ENCODE measurements around the gene MGAT1. TPM values are rescaled to one million over a fixed set of nuclear protein-coding genes. Genes with fewer than 3 reads are reported as not detected.

MGAT1 gene
- total RNA-seq, 4 donors from 2014 or later = 100 to 138 (median 115) TPM

DNA sequence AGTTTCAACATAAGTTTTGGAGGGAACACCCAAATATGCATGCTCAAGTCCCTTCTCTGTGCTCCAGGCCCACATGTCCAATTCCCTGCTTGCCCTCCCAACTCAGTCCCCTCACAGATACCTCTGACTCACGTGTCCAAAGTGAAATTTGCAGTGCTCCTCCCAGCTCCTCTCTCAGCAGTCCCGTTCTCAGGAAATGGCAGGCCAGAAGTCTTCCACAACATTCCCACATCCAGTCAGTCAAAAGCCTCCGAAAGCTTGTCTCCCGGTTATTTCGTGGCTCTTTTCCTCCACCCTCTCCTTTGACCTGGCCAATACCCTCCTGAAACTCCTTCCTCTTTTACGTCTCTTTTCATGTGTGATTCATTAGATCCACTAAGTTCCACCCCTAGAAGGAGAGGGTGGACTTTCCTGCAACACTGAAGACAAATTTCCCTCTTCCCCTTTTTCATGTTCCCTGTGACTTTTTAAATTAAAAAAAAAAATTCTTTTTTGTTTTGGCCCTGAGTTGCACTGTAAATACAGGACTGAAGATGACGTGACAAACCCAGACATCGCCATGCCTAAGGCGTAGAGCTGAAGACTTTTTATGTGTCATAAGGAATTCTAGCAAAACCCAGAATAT is 12.8 kb upstream of the MGAT1 start:
- Histone ChIP-seq H3K27me3 (no peaks in the 10 kb centered on the region), H3K36me3 (no peaks in the 10 kb centered on the region), H3K27ac (peak overlapping the region; percentile 41 to 78 (median 76)), H3K9me3 (no peaks in the 10 kb centered on the region), H3K4me1 (peaks cover 21 to 38% of the 10 kb centered on the region in 2 donors), H3K4me3 (peak overlapping the region in 1 of 4 donors; percentile 37)
- intact Hi-C loops (cut with DNase I; ENCODE audit: low total_unique reads) (no loop called here), in situ Hi-C loops (cut with MboI; ENCODE audit: low sequenced_read_pairs in 4 of 4) (no loop called here)
- TF ChIP-seq CTCF (IDR thresholded peaks at IDR 0.05 in 4 of 5, conservative IDR thresholded peaks at IDR 0.05 in 1 of 5) (no peak), POLR2A (IDR thresholded peaks at IDR 0.05) (peak in 1 of 2 donors; percentile 46)
- ATAC-seq (no peak), DNase-seq (no peak)

- no peak for ATAC-seq
- no peak for DNase-seq
- no peak for TF ChIP-seq POLR2A (IDR thresholded peaks at IDR 0.05)
- no peak for TF ChIP-seq CTCF (IDR thresholded peaks at IDR 0.05 in 4 of 5, conservative IDR thresholded peaks at IDR 0.05 in 1 of 5)
- H3K36me3 ChIP-seq = no peaks in the 10 kb centered on the region
- peak overlapping the region; percentile 51 to 78 (median 76) for H3K27ac ChIP-seq
- intact Hi-C loops (cut with DNase I; ENCODE audit: low total_unique reads) (loop anchor here (5.0 kb wide), 1 partner anchor 521 kb away; the partner anchor contains the start of gene MAPK9), in situ Hi-C loops (cut with MboI; ENCODE audit: low sequenced_read_pairs in 4 of 4) (no loop called here)
- H3K4me3 ChIP-seq = peak overlapping the region in 2 of 4 donors; percentile 2 to 37
- no peaks in the 10 kb centered on the region for H3K9me3 ChIP-seq
- peaks cover 25 to 42% of the 10 kb centered on the region in 2 donors for H3K4me1 ChIP-seq
- H3K27me3 ChIP-seq = no peaks in the 10 kb centered on the region
Observed at GRCh38 chr5:180813420-180813819, 10.8 kb upstream of the MGAT1 start.

- DNase-seq (no peak), ATAC-seq (no peak)
- Histone ChIP-seq H3K4me1 (peaks cover 36 to 47% of the 10 kb centered on the region in 2 donors), H3K9me3 (no peaks in the 10 kb centered on the region), H3K4me3 (peak overlapping the region; percentile 74 to 94 (median 79)), H3K36me3 (no peaks in the 10 kb centered on the region), H3K27ac (peak overlapping the region; percentile 94 to 100 (median 100)), H3K27me3 (no peaks in the 10 kb centered on the region)
- intact Hi-C loops (cut with DNase I; ENCODE audit: low total_unique reads) = loop anchor here (2.0 to 5.0 kb wide), 2 partner anchors 19 to 519 kb away; partner anchors contain the start of gene MAPK9
- no peak for TF ChIP-seq POLR2A (IDR thresholded peaks at IDR 0.05)
- TF ChIP-seq CTCF (IDR thresholded peaks at IDR 0.05 in 4 of 5, conservative IDR thresholded peaks at IDR 0.05 in 1 of 5) = no peak
- in situ Hi-C loops (cut with MboI; ENCODE audit: low sequenced_read_pairs in 4 of 4) = no loop called here
Observed at GRCh38 chr5:180811623-180812124, 9.1 kb upstream of the MGAT1 start.

DNA sequence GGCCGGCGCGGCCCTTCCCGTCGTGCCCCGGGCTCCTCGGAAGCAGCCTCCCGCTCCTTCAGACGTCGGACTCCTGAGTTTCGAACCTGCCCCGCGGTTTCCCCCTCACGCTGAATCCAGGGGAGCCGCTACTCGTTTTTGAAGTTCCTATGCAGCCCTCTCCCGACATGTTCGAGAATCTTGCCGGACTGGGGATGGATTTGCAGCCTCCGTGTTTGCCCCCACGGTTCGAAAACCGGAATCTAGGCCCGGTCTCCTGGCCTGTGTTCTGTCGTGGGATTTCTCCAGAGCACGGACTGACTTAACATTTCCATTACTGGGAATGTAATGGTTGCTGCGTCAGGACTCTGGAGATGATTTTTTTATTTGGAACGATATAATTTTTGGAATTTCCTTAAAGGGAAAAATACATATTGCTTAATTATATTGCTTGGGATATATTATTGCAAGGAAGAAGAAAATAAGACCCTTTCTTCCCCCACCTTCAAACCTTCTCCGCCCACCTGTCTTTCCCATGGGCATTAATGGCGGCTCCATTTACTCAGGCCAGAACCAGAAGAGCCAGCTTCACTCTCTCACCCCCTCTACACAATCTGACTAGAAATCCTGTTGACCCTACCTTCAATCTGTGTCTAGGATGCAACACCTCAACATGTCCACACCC is 8.5 kb upstream of the MGAT1 start:
- in situ Hi-C loops (cut with MboI; ENCODE audit: low sequenced_read_pairs in 4 of 4) = no loop called here
- DNase-seq = no peak
- intact Hi-C loops (cut with DNase I; ENCODE audit: low total_unique reads) = loop anchor here (1.0 to 5.0 kb wide), 3 partner anchors 9 to 519 kb away; partner anchors contain the start of genes MAPK9 and MGAT1
- Histone ChIP-seq H3K36me3 (no peaks in the 10 kb centered on the region), H3K4me3 (peak overlapping the region; percentile 74 to 94 (median 79)), H3K27me3 (no peaks in the 10 kb centered on the region), H3K4me1 (peaks cover 42 to 47% of the 10 kb centered on the region in 2 donors), H3K9me3 (no peaks in the 10 kb centered on the region), H3K27ac (peak overlapping the region; percentile 94 to 100 (median 100))
- peak in 1 of 2 donors; percentile 0 for ATAC-seq
- TF ChIP-seq POLR2A (IDR thresholded peaks at IDR 0.05) = no peak
- no peak for TF ChIP-seq CTCF (IDR thresholded peaks at IDR 0.05 in 4 of 5, conservative IDR thresholded peaks at IDR 0.05 in 1 of 5)
